CD4-positive, alpha-beta T cell treated with Interferon gamma for 1 hour (primary cell): ENCODE measurements around the gene TSPAN5.

Experiments used
- DNase-seq: peaks from one replicate; pipeline ENCODE4 v3.0.0-alpha.2; 2020

The TSPAN5 gene

DNA sequence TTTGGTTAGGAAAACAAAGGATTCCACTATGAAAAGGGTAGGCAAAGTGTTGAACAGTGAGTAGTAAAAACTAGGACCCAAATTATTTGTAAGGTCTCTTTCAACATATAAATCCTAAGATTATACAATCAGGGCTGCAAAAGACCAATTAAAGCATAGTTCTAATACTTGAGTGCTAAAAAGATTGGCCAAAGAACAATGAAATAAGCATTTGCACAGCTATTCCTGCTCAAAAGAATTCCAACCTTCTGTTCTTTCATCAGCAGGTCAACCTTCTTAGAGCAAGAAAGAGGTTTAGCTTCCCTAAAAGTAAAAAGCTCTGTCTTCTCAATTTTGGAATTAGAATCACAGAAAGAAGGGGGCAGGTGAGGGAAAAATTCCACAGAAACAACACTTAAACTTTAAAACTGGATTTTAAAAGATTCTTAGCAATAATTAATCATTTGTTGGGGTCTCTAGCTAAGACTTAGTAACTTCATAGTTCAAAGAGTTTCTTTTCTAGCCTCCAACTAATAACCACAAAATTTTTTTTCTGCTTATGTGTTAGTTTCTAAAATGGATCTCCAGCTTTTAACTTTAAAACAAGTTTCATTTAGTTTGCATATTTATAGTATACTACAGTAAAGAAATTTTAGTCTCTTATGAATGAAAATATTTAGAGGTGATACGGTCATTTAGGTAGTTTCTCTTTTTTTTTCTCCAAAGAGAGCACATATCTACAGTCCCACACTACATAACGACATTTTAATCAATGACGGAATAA is 16.3 kb downstream of the TSPAN5 start:
- no peak for DNase-seq

DNA sequence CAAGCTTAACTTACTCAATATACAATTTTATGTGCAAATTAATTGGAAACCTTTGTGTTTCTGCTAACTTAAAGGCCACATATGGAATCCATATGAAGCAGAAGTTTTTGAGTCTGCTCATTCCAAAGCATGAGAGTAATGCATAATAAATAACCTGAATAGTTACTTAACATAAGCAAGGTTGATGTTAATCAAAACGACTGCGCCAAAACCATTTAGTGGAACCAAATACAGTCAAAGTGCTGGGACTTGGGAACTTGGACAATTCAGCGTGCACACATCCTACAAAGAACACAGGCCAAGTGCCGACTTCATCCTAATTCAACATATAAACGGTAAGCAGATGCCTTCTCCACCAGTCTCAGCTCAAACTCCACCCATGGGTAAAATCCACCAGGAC is 17.0 kb downstream of the TSPAN5 start:
- no peak for DNase-seq

GRCh38 chr4:98639523-98639922 is 18.9 kb downstream of the TSPAN5 start:
- no peak for DNase-seq

DNA sequence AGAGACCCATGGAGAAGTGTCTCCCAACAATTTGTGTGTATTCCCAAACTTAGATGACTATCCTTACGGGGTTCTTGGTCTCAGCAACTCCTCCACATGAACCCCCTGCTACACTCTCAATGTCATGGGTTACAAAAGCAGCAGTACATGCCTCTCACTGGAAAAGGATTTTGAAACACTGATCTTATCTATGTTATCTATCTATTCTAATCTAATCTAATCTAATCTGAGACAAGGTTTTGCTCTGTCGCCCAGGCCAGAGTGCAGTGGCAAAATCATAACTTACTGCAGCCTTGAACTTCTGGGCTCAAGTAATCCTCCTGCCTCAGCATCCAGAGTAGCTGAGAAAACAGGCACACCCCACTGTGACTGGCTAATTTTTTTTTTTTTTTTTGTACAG is 19.3 kb downstream of the TSPAN5 start:
- DNase-seq: no peak

- no peak for DNase-seq
Observed at GRCh38 chr4:98638661-98639060, 19.8 kb downstream of the TSPAN5 start.

- DNase-seq: no peak
Observed at GRCh38 chr4:98634061-98634460, 24.4 kb downstream of the TSPAN5 start.

- no peak for DNase-seq
Observed at GRCh38 chr4:98633159-98633558, 25.3 kb downstream of the TSPAN5 start.

DNA sequence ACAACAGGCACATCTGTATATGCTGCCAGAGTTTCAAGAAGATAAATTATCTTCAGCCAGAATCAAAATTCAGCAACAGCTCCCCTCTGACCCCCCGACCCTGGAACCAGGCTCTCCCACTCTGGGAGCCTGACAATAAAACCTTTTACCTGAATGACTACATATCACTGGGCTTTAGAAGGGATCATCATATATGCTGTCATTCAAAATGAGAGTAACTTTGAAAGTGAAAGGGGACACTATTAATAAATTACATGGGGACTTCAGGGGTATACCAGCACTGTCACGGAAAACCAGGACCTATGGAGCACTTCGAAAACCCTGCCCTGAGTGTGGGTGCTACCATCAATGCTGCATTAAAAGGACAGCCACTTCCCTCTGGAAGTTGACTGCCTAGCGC is 26.2 kb downstream of the TSPAN5 start:
- DNase-seq: no peak

DNA sequence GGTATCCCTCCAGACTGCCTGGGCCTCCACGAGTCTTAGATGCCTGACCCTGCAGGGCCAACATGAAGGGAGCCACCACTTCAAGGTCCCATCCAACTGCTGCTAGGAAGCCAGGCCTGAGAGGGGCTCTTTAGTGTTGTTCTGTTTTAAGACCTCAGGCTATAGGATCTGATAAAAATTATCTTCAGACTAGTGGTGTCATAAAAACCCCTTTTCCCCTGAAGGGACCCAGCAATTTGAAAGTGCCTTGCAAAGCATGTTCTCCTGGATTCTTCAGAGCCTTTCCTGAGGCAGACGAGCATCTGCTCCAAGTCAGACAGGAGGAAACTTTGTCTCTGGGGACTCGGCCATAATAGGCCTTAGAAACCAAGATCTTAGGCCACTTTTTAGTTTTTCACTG is 26.9 kb downstream of the TSPAN5 start:
- no peak for DNase-seq

DNA sequence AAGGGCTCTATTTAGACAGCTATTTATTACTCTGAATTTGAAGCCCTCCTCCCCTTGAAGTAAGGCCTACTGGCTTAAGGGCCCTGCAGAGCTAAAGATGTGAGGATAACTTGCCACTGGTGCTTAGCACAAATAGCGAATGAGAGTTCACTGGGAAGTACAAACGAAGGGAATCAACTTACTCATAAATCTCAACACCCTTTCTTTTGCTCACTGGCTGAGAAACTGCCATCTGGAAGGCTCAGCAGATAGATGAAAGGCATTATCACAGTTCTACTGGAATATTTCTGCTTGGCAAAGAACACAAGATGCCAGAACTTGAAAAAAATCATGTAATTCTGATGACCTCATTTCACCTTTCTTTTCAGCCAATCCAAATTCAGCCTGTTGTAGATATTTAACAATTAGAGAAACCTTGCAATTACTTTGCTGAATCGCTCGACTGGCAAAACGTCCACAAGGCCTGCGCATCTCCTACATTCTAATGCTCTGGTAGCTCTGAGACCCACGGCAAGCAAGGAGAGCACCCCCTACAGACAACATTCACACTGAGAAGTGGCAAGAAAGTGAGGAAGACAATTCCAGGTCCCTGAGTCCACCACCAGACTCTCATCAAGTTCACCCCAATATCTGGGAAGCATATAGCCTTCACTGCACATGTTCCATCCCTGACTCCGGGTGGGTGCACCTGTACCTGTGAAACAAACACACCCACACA is 27.5 kb downstream of the TSPAN5 start:
- DNase-seq: no peak

GRCh38 chr4:98627531-98628257 is 30.7 kb downstream of the TSPAN5 start:
- DNase-seq: no peak

GRCh38 chr4:98626350-98626749 is 32.1 kb downstream of the TSPAN5 start:
- no peak for DNase-seq

DNA sequence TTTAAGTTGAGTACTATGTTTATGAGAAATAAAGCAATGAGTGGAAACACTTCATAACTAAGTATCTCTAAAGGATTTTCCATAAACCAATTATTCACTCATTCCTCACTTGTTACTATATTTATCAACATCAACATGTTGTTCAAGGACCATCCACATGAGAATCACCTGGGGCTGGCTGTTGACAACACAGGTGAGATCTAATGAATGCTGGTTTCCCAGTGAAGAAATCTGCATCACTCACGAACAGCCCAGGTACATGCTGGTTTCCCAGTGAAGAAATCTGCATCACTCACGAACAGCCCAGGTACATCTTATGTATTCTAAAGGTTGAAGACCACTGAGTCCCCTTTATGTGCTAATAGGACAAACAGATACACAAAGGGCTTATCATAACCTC is 32.5 kb downstream of the TSPAN5 start:
- no peak for DNase-seq

- DNase-seq: no peak
Observed at GRCh38 chr4:98625399-98625798, 33.0 kb downstream of the TSPAN5 start.

- DNase-seq: no peak
Observed at GRCh38 chr4:98624642-98625041, 33.8 kb downstream of the TSPAN5 start.

- DNase-seq: no peak
Observed at GRCh38 chr4:98624144-98624543, 34.3 kb downstream of the TSPAN5 start.

- no peak for DNase-seq
Observed at GRCh38 chr4:98623126-98623802, 35.1 kb downstream of the TSPAN5 start.

DNA sequence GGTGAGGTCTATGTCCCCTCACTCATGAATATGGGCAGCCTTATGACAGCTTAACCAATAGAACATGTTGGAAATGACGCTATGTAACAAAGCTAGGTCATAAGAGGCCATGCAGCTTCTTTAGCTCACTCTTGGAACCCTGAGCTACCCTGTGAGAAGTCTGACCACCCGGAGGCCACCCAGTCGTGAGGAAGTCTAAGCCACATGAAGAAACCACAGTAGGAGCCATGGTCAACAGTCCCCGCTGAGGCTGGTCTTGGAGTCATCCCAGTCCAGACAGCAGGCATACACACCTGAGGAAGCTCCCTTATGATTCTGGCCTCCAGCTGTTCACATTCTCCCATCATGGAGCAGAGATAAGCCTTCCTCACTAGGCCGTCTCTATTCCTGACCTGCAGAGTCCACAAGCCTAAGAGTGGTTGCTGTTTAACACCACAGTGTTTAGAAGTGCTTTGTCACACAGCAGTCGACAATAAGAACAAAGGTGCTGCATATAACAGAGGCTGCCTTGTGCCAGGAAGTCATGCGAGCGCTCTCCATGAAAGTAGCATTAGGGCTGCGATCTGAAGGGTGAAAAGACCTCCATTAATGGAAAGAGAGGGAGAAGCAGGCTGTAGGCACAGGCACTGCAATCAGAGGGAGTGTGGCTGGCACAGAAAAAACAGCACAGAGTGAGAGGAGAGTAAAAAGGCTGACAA is 38.2 kb downstream of the TSPAN5 start:
- no peak for DNase-seq

DNA sequence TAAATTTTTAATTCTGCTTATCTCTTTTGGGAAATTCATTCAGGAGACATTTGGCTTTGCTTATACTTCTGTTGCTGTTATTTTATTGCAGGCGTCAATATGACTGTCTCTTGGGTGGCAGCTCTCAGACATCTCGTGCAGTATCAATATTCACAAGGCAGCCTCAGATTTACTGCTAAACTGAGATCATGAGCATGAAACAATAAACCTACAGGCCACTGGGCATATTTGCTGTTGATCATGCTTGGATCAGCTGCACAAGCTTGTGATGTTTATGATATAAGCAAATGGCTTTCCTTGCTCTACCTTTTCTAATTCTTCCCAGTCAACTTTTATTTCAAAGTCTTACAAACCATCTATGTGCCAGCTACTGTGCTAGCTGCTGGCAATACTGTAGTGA is 39.2 kb downstream of the TSPAN5 start:
- DNase-seq: no peak

DNA sequence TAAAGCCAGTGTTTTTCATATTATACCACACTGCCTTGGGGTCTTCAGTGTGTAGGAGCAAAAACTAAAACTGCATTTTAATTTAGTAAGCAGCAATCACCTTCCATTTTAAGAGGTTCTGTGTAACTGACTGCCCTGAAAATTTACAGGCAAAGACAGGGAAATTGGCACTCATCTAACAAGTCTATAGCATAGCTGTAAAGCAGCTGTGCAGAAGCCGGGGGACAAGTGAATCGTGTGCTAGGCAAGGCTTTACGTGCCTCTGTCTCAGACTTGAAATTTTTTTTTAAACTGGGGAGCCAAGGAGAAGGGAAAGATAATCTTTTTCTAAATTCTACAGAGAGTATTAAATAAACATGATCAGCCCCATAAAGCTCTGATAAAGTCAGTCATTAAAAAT is 39.7 kb downstream of the TSPAN5 start:
- DNase-seq: no peak

- DNase-seq: no peak
Observed at GRCh38 chr4:98617358-98618047, 40.9 kb downstream of the TSPAN5 start.

DNA sequence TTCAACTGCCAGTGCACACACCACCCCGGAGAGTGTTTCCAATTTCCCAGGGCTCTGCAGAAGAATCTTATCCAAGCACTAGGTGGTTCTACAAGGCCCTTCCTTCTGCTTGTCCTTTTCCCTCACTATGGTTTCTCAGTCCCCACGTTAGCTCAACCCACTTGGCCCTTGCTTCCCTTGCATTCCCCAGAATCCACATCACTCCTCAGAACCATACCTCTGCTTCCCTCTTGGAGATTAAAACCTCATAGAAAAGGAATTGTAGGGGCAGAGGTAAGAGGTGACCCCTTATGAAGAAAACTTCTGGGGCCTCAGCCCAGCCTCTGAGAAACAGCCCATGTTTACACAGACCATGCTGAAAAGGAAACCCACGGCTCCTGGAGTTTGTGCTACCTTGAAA is 42.4 kb downstream of the TSPAN5 start:
- DNase-seq: no peak
